Tibial artery (tissue), 4 donors: ENCODE measurements around the gene ZNF415.

ENCODE experiments used
- DNase-seq, 2 donors: peaks; one replicate each; pipeline ENCODE4 v3.0.0-alpha.2; 2019
- H3K27ac ChIP-seq, 2 donors: fragments of 200-600 bp; sonication (generic) in 1 of 2; 1 replicate in 1 of 2; 2 replicates in 1 of 2; pipeline ENCODE4 v1.5.1; 2018 to 2019; ENCODE audit warnings: mild to moderate bottlenecking in 1 of 2
- H3K27me3 ChIP-seq, 2 donors: fragments of 200-600 bp; sonication (generic) in 1 of 2; one replicate each; pipeline versions ENCODE4 v1.5.1 to v1.6.0; 2016 to 2019
- H3K36me3 ChIP-seq, 3 donors: fragments of 200-600 bp; sonication (generic) in 2 of 3; one replicate each; pipeline ENCODE4 v1.5.1; 2016 to 2019; ENCODE audit warnings: mild to moderate bottlenecking in 2 of 3
- H3K4me1 ChIP-seq, 4 donors: fragments of 200-600 bp; sonication (generic) in 2 of 4; 1 replicate in 3 of 4; 2 replicates in 1 of 4; pipeline ENCODE4 v1.5.1; 2016 to 2019
- H3K4me3 ChIP-seq, 2 donors: fragments of 200-600 bp; sonication (generic) in 1 of 2; 1 replicate in 1 of 2; 2 replicates in 1 of 2; pipeline ENCODE4 v1.5.1; 2018 to 2019; ENCODE audit warnings: mild to moderate bottlenecking in 2 of 2
- H3K9me3 ChIP-seq, 3 donors: fragments of 200-600 bp; sonication (generic) in 1 of 3; one replicate each; pipeline ENCODE4 v1.5.1; 2016 to 2019
- CTCF ChIP-seq, 2 experiments: fragments of 200-600 bp in 1 of 2; fragments of 450-650 bp in 1 of 2; IDR thresholded peaks; one replicate each; pipeline ENCODE4 v1.5.1; 2017 to 2019; ENCODE audit warnings: antibody characterized with exemption in 2 of 2, mild to moderate bottlenecking in 1 of 2, moderate library complexity in 1 of 2
- intact Hi-C: fragments of 100-400 bp; cut with DNase I; formaldehyde crosslinking; loops from one replicate; pipeline ENCODE4 v1.15.0; 2023; ENCODE audit warnings: low total_unique reads

The ZNF415 gene

GRCh38 chr19:53068199-53068598 is 64.5 kb downstream of the ZNF415 start:
- intact Hi-C loops: no loop called here
- H3K4me1 ChIP-seq: no peaks in the 10 kb centered on the region
- DNase-seq: no peak
- TF ChIP-seq CTCF (IDR thresholded peaks at IDR 0.05): no peak
- no peaks in the 10 kb centered on the region for H3K27me3 ChIP-seq
- peaks cover 10 to 99% (median 72%) of the 10 kb centered on the region in 3 donors for H3K9me3 ChIP-seq
- no peak overlapping the region for H3K27ac ChIP-seq
- H3K36me3 ChIP-seq: peaks cover 89 to 97% (median 96%) of the 10 kb centered on the region in 3 donors
- no peak overlapping the region for H3K4me3 ChIP-seq

GRCh38 chr19:53057904-53058580 is 74.7 kb downstream of the ZNF415 start:
- no peak for TF ChIP-seq CTCF (IDR thresholded peaks at IDR 0.05)
- peaks cover 4 to 5% (median 4%) of the 10 kb centered on the region in 3 donors for H3K36me3 ChIP-seq
- no peak for DNase-seq
- intact Hi-C loops: no loop called here
- H3K9me3 ChIP-seq: peaks cover 15 to 81% (median 67%) of the 10 kb centered on the region in 3 donors
- no peaks in the 10 kb centered on the region for H3K4me1 ChIP-seq
- H3K4me3 ChIP-seq: no peak overlapping the region
- H3K27me3 ChIP-seq: no peaks in the 10 kb centered on the region
- H3K27ac ChIP-seq: no peak overlapping the region
